Effector memory CD4-positive, alpha-beta T cell (primary cell): ENCODE data around the gene LARP4.
"Not testable (repeated sequence)": the region's sequence is repeated elsewhere in the genome, so short reads cannot be mapped to it uniquely, and the experiment has no call there.

Source experiments
- DNase-seq, 3 donors: peaks; one replicate each; pipeline ENCODE4 v3.0.0-alpha.2; 2020
- H3K27ac ChIP-seq: 2 replicates; pipeline ENCODE4 v1.7.0; 2013; ENCODE audit warnings: mild to moderate bottlenecking, low read length, moderate library complexity; ENCODE audit not compliant: insufficient read depth, poor library complexity, severe bottlenecking
- H3K27me3 ChIP-seq: replicated peaks from 2 replicates; pipeline ENCODE4 v1.7.0; 2013; ENCODE audit warnings: mild to moderate bottlenecking, low read length; ENCODE audit not compliant: insufficient read depth, control insufficient read depth, poor library complexity, severe bottlenecking
- H3K36me3 ChIP-seq: 2 replicates; pipeline ENCODE4 v1.7.0; 2013; ENCODE audit warnings: mild to moderate bottlenecking, low read length, moderate library complexity; ENCODE audit not compliant: control insufficient read depth, insufficient read depth
- H3K4me1 ChIP-seq: 2 replicates; pipeline ENCODE4 v1.7.0; 2013; ENCODE audit warnings: low read length, mild to moderate bottlenecking; ENCODE audit not compliant: control insufficient read depth, insufficient read depth, poor library complexity, severe bottlenecking
- H3K4me3 ChIP-seq: 2 replicates; pipeline ENCODE4 v1.7.0; 2013; ENCODE audit warnings: low read length, low read depth, mild to moderate bottlenecking; ENCODE audit not compliant: insufficient read depth, poor library complexity, severe bottlenecking
- H3K9me3 ChIP-seq: 2 replicates; pipeline ENCODE4 v1.7.0; 2013; ENCODE audit warnings: mild to moderate bottlenecking, low read length, moderate library complexity; ENCODE audit not compliant: control insufficient read depth

Gene LARP4

GRCh38 chr12:50400104-50400637 lies 514 bp upstream of the LARP4 start:
- DNase-seq = no peak
- H3K27ac ChIP-seq = peak overlapping the region; percentile 75
- no peaks in the 10 kb centered on the region for H3K9me3 ChIP-seq
- peak overlapping the region; percentile 76 for H3K4me3 ChIP-seq
- H3K27me3 ChIP-seq = no peaks in the 10 kb centered on the region
- peaks cover 7% of the 10 kb centered on the region for H3K4me1 ChIP-seq
- H3K36me3 ChIP-seq = no peaks in the 10 kb centered on the region

GRCh38 chr12:50401500-50402081 lies 906 bp downstream of the LARP4 start:
- H3K4me1 ChIP-seq = peaks cover 7% of the 10 kb centered on the region
- H3K4me3 ChIP-seq = peak overlapping the region; percentile 76
- peak overlapping the region; percentile 75 for H3K27ac ChIP-seq
- no peaks in the 10 kb centered on the region for H3K27me3 ChIP-seq
- no peaks in the 10 kb centered on the region for H3K36me3 ChIP-seq
- H3K9me3 ChIP-seq = no peaks in the 10 kb centered on the region
- DNase-seq = no peak

- H3K4me1 ChIP-seq = peaks cover 7% of the 10 kb centered on the region
- no peak for DNase-seq
- H3K27ac ChIP-seq = no peak overlapping the region
- no peaks in the 10 kb centered on the region for H3K9me3 ChIP-seq
- H3K4me3 ChIP-seq = peak overlapping the region; percentile 76
- H3K36me3 ChIP-seq = no peaks in the 10 kb centered on the region
- H3K27me3 ChIP-seq = no peaks in the 10 kb centered on the region
Observed at GRCh38 chr12:50402264-50403000, 1.7 kb downstream of the LARP4 start.

GRCh38 chr12:50403001-50403440 lies 2.3 kb downstream of the LARP4 start:
- Histone ChIP-seq H3K27ac (no peak overlapping the region), H3K4me3 (no peak overlapping the region), H3K36me3 (no peaks in the 10 kb centered on the region), H3K27me3 (no peaks in the 10 kb centered on the region), H3K9me3 (no peaks in the 10 kb centered on the region), H3K4me1 (peaks cover 7% of the 10 kb centered on the region)
- DNase-seq = no peak

GRCh38 chr12:50404307-50404706 lies 3.6 kb downstream of the LARP4 start:
- no peak overlapping the region for H3K27ac ChIP-seq
- H3K27me3 ChIP-seq = no peaks in the 10 kb centered on the region
- no peak for DNase-seq
- H3K36me3 ChIP-seq = no peaks in the 10 kb centered on the region
- peaks cover 7% of the 10 kb centered on the region for H3K4me1 ChIP-seq
- H3K9me3 ChIP-seq = no peaks in the 10 kb centered on the region
- H3K4me3 ChIP-seq = no peak overlapping the region

GRCh38 chr12:50411051-50411660 lies 10.5 kb downstream of the LARP4 start:
- Histone ChIP-seq H3K36me3 (no peaks in the 10 kb centered on the region), H3K9me3 (no peaks in the 10 kb centered on the region), H3K27ac (no peak overlapping the region), H3K4me3 (no peak overlapping the region), H3K27me3 (no peaks in the 10 kb centered on the region), H3K4me1 (no peaks in the 10 kb centered on the region)
- no peak for DNase-seq

- Histone ChIP-seq H3K9me3 (no peaks in the 10 kb centered on the region), H3K36me3 (no peaks in the 10 kb centered on the region), H3K4me1 (no peaks in the 10 kb centered on the region), H3K27me3 (no peaks in the 10 kb centered on the region), H3K4me3 (no peak overlapping the region), H3K27ac (no peak overlapping the region)
- DNase-seq = no peak
Observed at GRCh38 chr12:50415899-50416479, 15.3 kb downstream of the LARP4 start.

- no peaks in the 10 kb centered on the region for H3K36me3 ChIP-seq
- no peak overlapping the region for H3K27ac ChIP-seq
- H3K4me1 ChIP-seq = no peaks in the 10 kb centered on the region
- H3K27me3 ChIP-seq = no peaks in the 10 kb centered on the region
- H3K4me3 ChIP-seq = no peak overlapping the region
- DNase-seq = no peak
- H3K9me3 ChIP-seq = no peaks in the 10 kb centered on the region
Observed at GRCh38 chr12:50419112-50419909, 18.6 kb downstream of the LARP4 start.

GRCh38 chr12:50422855-50423254 lies 22.2 kb downstream of the LARP4 start:
- H3K9me3 ChIP-seq, H3K27me3 ChIP-seq, H3K36me3 ChIP-seq, H3K4me1 ChIP-seq, DNase-seq, H3K4me3 ChIP-seq, H3K27ac ChIP-seq: not testable (repeated sequence)
